NCI-H2196 (cell line): ENCODE measurements around the gene SIGLEC14.
A peak's percentile ranks its signal among the peaks of the same experiment; 100 is the strongest.
"Not testable (repeated sequence)": the region's sequence is repeated elsewhere in the genome, so short reads cannot be mapped to it uniquely, and the experiment has no call there.

ENCODE experiments used
- DNase-seq: peaks from one replicate; lab custom pipeline; 2025; ENCODE audit not compliant: unreplicated experiment; lab: John Stamatoyannopoulos, UW

SIGLEC14 gene

GRCh38 chr19:51646730-51647129, at the start of gene SIGLEC14:
Gene SIGLEC14, minus strand, starts transcription at chr19:51646825. Its CDS starts 66 bp downstream, at chr19:51646759.
- not testable (repeated sequence) for DNase-seq

GRCh38 chr19:51695702-51696315, 49.2 kb upstream of the SIGLEC14 start:
- no peak for DNase-seq

GRCh38 chr19:51695088-51695487, 48.5 kb upstream of the SIGLEC14 start:
- DNase-seq = no peak

GRCh38 chr19:51694318-51695085, 47.9 kb upstream of the SIGLEC14 start:
- DNase-seq = no peak

- no peak for DNase-seq
Measured at GRCh38 chr19:51693819-51694218, 47.2 kb upstream of the SIGLEC14 start.

GRCh38 chr19:51693260-51693659, 46.6 kb upstream of the SIGLEC14 start, which contains the start of gene SPACA6:
Gene SPACA6, plus strand, starts transcription at chr19:51693330. Its CDS starts 197 bp downstream, at chr19:51693527.
- DNase-seq = no peak

GRCh38 chr19:51692468-51692867, 45.8 kb upstream of the SIGLEC14 start:
- no peak for DNase-seq

- DNase-seq = peak; percentile 10
Measured at GRCh38 chr19:51691584-51692428, 45.2 kb upstream of the SIGLEC14 start.

GRCh38 chr19:51691074-51691583, 44.5 kb upstream of the SIGLEC14 start:
- DNase-seq = no peak

- DNase-seq = peak; percentile 72
Measured at GRCh38 chr19:51690454-51691073, 43.9 kb upstream of the SIGLEC14 start.

GRCh38 chr19:51689751-51690453, 43.3 kb upstream of the SIGLEC14 start:
- peak; percentile 19 for DNase-seq

- peak; percentile 85 for DNase-seq
Measured at GRCh38 chr19:51688671-51689571, 42.3 kb upstream of the SIGLEC14 start.

GRCh38 chr19:51687791-51688670, 41.4 kb upstream of the SIGLEC14 start:
- DNase-seq = peak; percentile 12

GRCh38 chr19:51686171-51686570, 39.5 kb upstream of the SIGLEC14 start:
- no peak for DNase-seq

- no peak for DNase-seq
Measured at GRCh38 chr19:51681286-51681941, 34.8 kb upstream of the SIGLEC14 start.

- DNase-seq = no peak
Measured at GRCh38 chr19:51680474-51680873, 33.8 kb upstream of the SIGLEC14 start.

- no peak for DNase-seq
Measured at GRCh38 chr19:51676566-51677083, 30.0 kb upstream of the SIGLEC14 start.
